ENCODE data around the gene CACNB1.

- no peak for TF ChIP-seq CTCF (IDR thresholded peaks at IDR 0.05)
- TF ChIP-seq POLR2A (IDR thresholded peaks at IDR 0.05), result no peak
Observed at GRCh38 chr17:39126436-39126835, 71.0 kb downstream of the CACNB1 start.
